HCT116 (cell line): ENCODE results near the gene MCTP2. TPM values are rescaled to one million over a fixed set of nuclear protein-coding genes. Genes with fewer than 3 reads are reported as not detected.

Experiments
- ATAC-seq: fragments of 200-7000 bp; cut with Tn5 transposase; 2 replicates; pipeline ENCODE4 v1.9.1; 2020; ENCODE audit warnings: mild to moderate bottlenecking, moderate library complexity
- BruUV-seq: library from RNA; stranded (reverse); fragments of 400-500 nt; replicated peaks from 2 replicates; lab custom pipeline; 2021; lab: Mats Ljungman, UMichigan
- CTCF ChIA-PET: fragments of 300-600 bp; sonication (Branson Sonifier 250); formaldehyde crosslinking; loops from one replicate; lab custom pipeline; 2021; ENCODE audit warnings: antibody characterized with exemption; lab: Charles Lee
- POLR2A ChIA-PET: fragments of 300-600, 350-600 bp; sonication (Branson Sonifier 250); formaldehyde crosslinking; loops from one replicate; lab custom pipeline; 2021; ENCODE audit warnings: antibody characterized with exemption; lab: Charles Lee
- RAD21 ChIA-PET, 2 experiments: fragments of 300-600 bp; sonication (Branson Sonifier 250); formaldehyde crosslinking; loops; one replicate each; lab custom pipeline; 2023; ENCODE audit warnings: low total read pairs in 2 of 2; ENCODE audit not compliant: uncharacterized antibody in 2 of 2, unreplicated experiment in 2 of 2, low non-redundant PET in 1 of 2; lab: Charles Lee
- DNase-seq: peaks from one replicate; pipeline ENCODE4 v3.0.0-alpha.2; 2010; ENCODE audit warnings: low read depth, low spot score
- H2AFZ ChIP-seq: fragments of 200-600 bp; shearing (Covaris generic), sonication (generic); 2 replicates; pipeline ENCODE4 v1.6.1; 2017; ENCODE audit warnings: low read depth, mixed run types, mixed read lengths, antibody characterized with exemption, low read length; ENCODE audit not compliant: poor library complexity, severe bottlenecking
- H3K27ac ChIP-seq: 2 replicates; pipeline ENCODE4 v1.5.1; 2012; ENCODE audit warnings: low read depth, low read length
- H3K27me3 ChIP-seq: fragments of 200-600 bp; sonication (generic); 2 replicates; pipeline ENCODE4 v1.6.1; 2016; ENCODE audit warnings: mixed run types, low read length, mixed read lengths; ENCODE audit not compliant: insufficient read depth
- H3K36me3 ChIP-seq, 2 experiments: fragments of 200-500 bp in 1 of 2; fragments of 200-600 bp in 1 of 2; sonication (Bioruptor generic) in 1 of 2; sonication (generic) in 1 of 2; 2 replicates each; pipeline versions ENCODE4 v1.5.1 to v1.6.1; 2014 to 2016; ENCODE audit warnings: low read length in 2 of 2, inconsistent platforms in 1 of 2, mixed read lengths in 1 of 2, mixed run types in 1 of 2; ENCODE audit not compliant: insufficient read depth in 2 of 2, control insufficient read depth in 1 of 2
- H3K4me1 ChIP-seq, 2 experiments: fragments of 200-600 bp in 1 of 2; sonication (generic) in 1 of 2; 2 replicates each; pipeline versions ENCODE4 v1.5.1 to v1.6.1; 2012 to 2017; ENCODE audit warnings: low read length in 2 of 2, inconsistent platforms in 1 of 2, mild to moderate bottlenecking in 1 of 2, mixed read lengths in 1 of 2, mixed run types in 1 of 2, moderate library complexity in 1 of 2; ENCODE audit not compliant: insufficient read depth in 2 of 2, control insufficient read depth in 1 of 2
- H3K4me2 ChIP-seq: fragments of 200-600 bp; sonication (generic); 2 replicates; pipeline ENCODE4 v1.6.1; 2017; ENCODE audit warnings: mixed run types, low read length, mixed read lengths
- H3K4me3 ChIP-seq, 2 experiments: fragments of 200-600 bp in 1 of 2; sonication (generic) in 1 of 2; replicated peaks in 1 of 2; 2 replicates each; pipeline ENCODE4 v1.5.1; 2011 to 2016; ENCODE audit warnings: low read length in 2 of 2, control low read depth in 1 of 2, low read depth in 1 of 2, mild to moderate bottlenecking in 1 of 2, mixed read lengths in 1 of 2, mixed run types in 1 of 2
- H3K79me2 ChIP-seq: fragments of 200-600 bp; sonication (generic); 2 replicates; pipeline ENCODE4 v1.6.1; 2017; ENCODE audit warnings: mild to moderate bottlenecking, mixed run types, low read length, moderate library complexity, mixed read lengths; ENCODE audit not compliant: insufficient read depth
- H3K9ac ChIP-seq: fragments of 200-600 bp; sonication (generic); 2 replicates; pipeline ENCODE4 v1.6.1; 2016; ENCODE audit warnings: low read length, mixed read lengths
- H3K9me2 ChIP-seq: fragments of 200-600 bp; sonication (generic), shearing (Covaris generic); 2 replicates; pipeline ENCODE4 v1.6.1; 2017; ENCODE audit warnings: mixed run types, mild to moderate bottlenecking, moderate library complexity; ENCODE audit not compliant: insufficient read depth
- H3K9me3 ChIP-seq, 2 experiments: fragments of 200-500 bp in 1 of 2; fragments of 200-600 bp in 1 of 2; sonication (Bioruptor generic) in 1 of 2; sonication (generic) in 1 of 2; 2 replicates each; pipeline ENCODE4 v1.6.1; 2014 to 2017; ENCODE audit warnings: low read length in 2 of 2, mixed read lengths in 2 of 2, inconsistent platforms in 1 of 2, low read depth in 1 of 2, mild to moderate bottlenecking in 1 of 2, mixed run types in 1 of 2, moderate library complexity in 1 of 2; ENCODE audit not compliant: control insufficient read depth in 1 of 2, insufficient read depth in 1 of 2
- H4K20me1 ChIP-seq: fragments of 200-600 bp; sonication (generic), shearing (Covaris generic); 2 replicates; pipeline ENCODE4 v1.6.1; 2017; ENCODE audit warnings: mixed run types, mild to moderate bottlenecking, moderate library complexity; ENCODE audit not compliant: insufficient read depth
- CBX3 ChIP-seq: IDR thresholded peaks from 2 replicates; pipeline ENCODE4 v1.6.1; 2012; ENCODE audit warnings: low read depth
- CEBPB ChIP-seq: IDR thresholded peaks from 2 replicates; pipeline ENCODE4 v1.6.1; 2012; ENCODE audit warnings: low read depth
- EGR1 ChIP-seq: IDR thresholded peaks from 2 replicates; pipeline ENCODE4 v1.6.1; 2012; ENCODE audit warnings: low read depth
- ELF1 ChIP-seq: IDR thresholded peaks from 2 replicates; pipeline ENCODE4 v1.6.1; 2012; ENCODE audit warnings: low read depth, borderline replicate concordance
- EZH2 ChIP-seq: fragments of 200-600 bp; sonication (generic); IDR thresholded peaks from 2 replicates; pipeline ENCODE4 v1.6.1; 2017; ENCODE audit warnings: antibody characterized with exemption, mixed run types
- EZH2phosphoT487 ChIP-seq: fragments of 200-600 bp; IDR thresholded peaks from 2 replicates; pipeline ENCODE4 v1.6.1; 2018; ENCODE audit warnings: antibody characterized with exemption, borderline replicate concordance
- FOSL1 ChIP-seq: IDR thresholded peaks from 2 replicates; pipeline ENCODE4 v1.6.1; 2012; ENCODE audit warnings: low read depth
- JUND ChIP-seq: IDR thresholded peaks from 2 replicates; pipeline ENCODE4 v1.6.1; 2012
- POLR2A ChIP-seq: IDR thresholded peaks from 2 replicates; pipeline ENCODE4 v1.7.0; 2011; ENCODE audit warnings: borderline replicate concordance; ENCODE audit not compliant: insufficient read depth, insufficient read length; ENCODE audit errors: extremely low read depth
- POLR2AphosphoS5 ChIP-seq: IDR thresholded peaks from 2 replicates; pipeline ENCODE4 v1.6.1; 2011; ENCODE audit warnings: mild to moderate bottlenecking, low read depth, low read length, moderate library complexity
- RAD21 ChIP-seq: IDR thresholded peaks from 2 replicates; pipeline ENCODE4 v1.6.1; 2012; ENCODE audit warnings: low read depth, mild to moderate bottlenecking
- SIN3A ChIP-seq: IDR thresholded peaks from 2 replicates; pipeline ENCODE4 v1.6.1; 2012; ENCODE audit warnings: low read depth
- SP1 ChIP-seq: IDR thresholded peaks from 2 replicates; pipeline ENCODE4 v1.6.1; 2012; ENCODE audit warnings: low read depth
- SRF ChIP-seq: IDR thresholded peaks from 2 replicates; pipeline ENCODE4 v1.6.1; 2012; ENCODE audit warnings: low read depth
- ZFX ChIP-seq: fragments of 450-650 bp; IDR thresholded peaks from 2 replicates; pipeline ENCODE4 v1.6.1; 2017
- ZNF274 ChIP-seq: fragments of 200-500 bp; sonication (Bioruptor generic); IDR thresholded peaks from 2 replicates; pipeline ENCODE4 v1.6.1; 2014; ENCODE audit warnings: mild to moderate bottlenecking, low read depth, low read length, inconsistent platforms
- intact Hi-C: fragments of 100-400 bp; cut with micrococcal nuclease; formaldehyde crosslinking; loops from 2 replicates; pipeline ENCODE4 v1.10.0; 2022
- total RNA-seq: library from RNA; stranded (reverse); gene quantifications from one replicate; pipeline ENCODE4 v1.2.1, GENCODE V29; 2021; ENCODE audit not compliant: unreplicated experiment
- TF ChIP-seq, protein P1 (sequence below), 3 experiments: fragments of 200-600 bp in 1 of 3; sonication (generic) in 1 of 3; IDR thresholded peaks in 2 of 3; conservative IDR thresholded peaks in 1 of 3; 2 replicates each; pipeline ENCODE4 v1.5.1; 2012 to 2017; ENCODE audit warnings: low read depth in 2 of 3, low read length in 2 of 3, antibody characterized with exemption in 1 of 3, borderline replicate concordance in 1 of 3, control low read depth in 1 of 3, mild to moderate bottlenecking in 1 of 3, mixed read lengths in 1 of 3, mixed run types in 1 of 3, moderate library complexity in 1 of 3; ENCODE audit not compliant: insufficient read depth in 1 of 3
- TF ChIP-seq, protein P2 (sequence below): IDR thresholded peaks from 2 replicates; pipeline ENCODE4 v1.6.1; 2012
- TF ChIP-seq, protein P3 (sequence below): IDR thresholded peaks from 2 replicates; pipeline ENCODE4 v1.6.1; 2012

MCTP2 gene
- total RNA-seq, 1 experiment from 2014 or later, result 12.9 TPM

DNA sequence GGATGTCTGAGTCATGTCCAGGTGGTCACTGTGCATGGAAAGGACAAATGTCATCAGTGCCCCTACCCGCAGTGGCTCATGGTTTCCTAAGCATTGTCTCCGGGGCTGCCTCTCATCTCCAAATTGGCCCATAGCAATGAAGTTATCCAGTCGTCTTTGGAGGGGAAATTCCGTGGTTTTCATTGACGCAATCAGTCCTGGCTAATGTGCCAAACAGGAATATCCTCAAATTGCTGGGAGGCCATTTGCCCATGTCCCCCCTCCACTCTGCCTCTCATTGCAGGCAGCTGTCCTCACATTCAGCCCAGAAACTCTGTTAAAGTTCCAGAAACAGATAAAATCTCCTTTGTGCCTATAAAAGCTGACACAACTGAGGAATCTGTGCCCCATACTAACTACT lies 81.6 kb downstream of the MCTP2 start:
- no peak for DNase-seq
- no peaks in the 10 kb centered on the region for H3K4me1 ChIP-seq
- RAD21 ChIA-PET, result no interaction called here
- no peaks in the 10 kb centered on the region for H3K36me3 ChIP-seq
- H3K9me3 ChIP-seq, result no peaks in the 10 kb centered on the region
- intact Hi-C loops, result no loop called here
- H3K27ac ChIP-seq, result no peak overlapping the region
- no peaks in the 10 kb centered on the region for H3K9me2 ChIP-seq
- H3K79me2 ChIP-seq, result no peaks in the 10 kb centered on the region
- no peak overlapping the region for H3K9ac ChIP-seq
- BruUV-seq, result no TSS peak
- H4K20me1 ChIP-seq, result no peaks in the 10 kb centered on the region; the same call in 1 of the 2 replicates
- ATAC-seq, result no peak
- CTCF ChIA-PET, result no interaction called here
- H3K4me3 ChIP-seq, result no peak overlapping the region
- H3K4me2 ChIP-seq, result no peak overlapping the region
- no peak for TF ChIP-seq POLR2A
- TF ChIP-seq EZH2, result no peak
- TF ChIP-seq ZNF274, result no peak
- TF ChIP-seq JUND, result no peak
- no peak for TF ChIP-seq SP1
- TF ChIP-seq, protein P1, sequence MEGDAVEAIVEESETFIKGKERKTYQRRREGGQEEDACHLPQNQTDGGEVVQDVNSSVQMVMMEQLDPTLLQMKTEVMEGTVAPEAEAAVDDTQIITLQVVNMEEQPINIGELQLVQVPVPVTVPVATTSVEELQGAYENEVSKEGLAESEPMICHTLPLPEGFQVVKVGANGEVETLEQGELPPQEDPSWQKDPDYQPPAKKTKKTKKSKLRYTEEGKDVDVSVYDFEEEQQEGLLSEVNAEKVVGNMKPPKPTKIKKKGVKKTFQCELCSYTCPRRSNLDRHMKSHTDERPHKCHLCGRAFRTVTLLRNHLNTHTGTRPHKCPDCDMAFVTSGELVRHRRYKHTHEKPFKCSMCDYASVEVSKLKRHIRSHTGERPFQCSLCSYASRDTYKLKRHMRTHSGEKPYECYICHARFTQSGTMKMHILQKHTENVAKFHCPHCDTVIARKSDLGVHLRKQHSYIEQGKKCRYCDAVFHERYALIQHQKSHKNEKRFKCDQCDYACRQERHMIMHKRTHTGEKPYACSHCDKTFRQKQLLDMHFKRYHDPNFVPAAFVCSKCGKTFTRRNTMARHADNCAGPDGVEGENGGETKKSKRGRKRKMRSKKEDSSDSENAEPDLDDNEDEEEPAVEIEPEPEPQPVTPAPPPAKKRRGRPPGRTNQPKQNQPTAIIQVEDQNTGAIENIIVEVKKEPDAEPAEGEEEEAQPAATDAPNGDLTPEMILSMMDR (IDR thresholded peaks at IDR 0.05 in 2 of 3, conservative IDR thresholded peaks at IDR 0.05 in 1 of 3; ENCODE audit: borderline replicate concordance in 1 of 3, insufficient read depth in 1 of 3, low read depth in 2 of 3, low read length in 2 of 3), result no peak
- TF ChIP-seq RAD21, result no peak
- no peak for TF ChIP-seq EGR1
- no peak for TF ChIP-seq POLR2AphosphoS5
- no peak for TF ChIP-seq SRF
- no peak for TF ChIP-seq ZFX
- TF ChIP-seq, protein P2, sequence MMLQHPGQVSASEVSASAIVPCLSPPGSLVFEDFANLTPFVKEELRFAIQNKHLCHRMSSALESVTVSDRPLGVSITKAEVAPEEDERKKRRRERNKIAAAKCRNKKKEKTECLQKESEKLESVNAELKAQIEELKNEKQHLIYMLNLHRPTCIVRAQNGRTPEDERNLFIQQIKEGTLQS, result no peak
- TF ChIP-seq EZH2phosphoT487, result no peak
- no peak for TF ChIP-seq SIN3A
- no peak for TF ChIP-seq ELF1
- TF ChIP-seq, protein P3, sequence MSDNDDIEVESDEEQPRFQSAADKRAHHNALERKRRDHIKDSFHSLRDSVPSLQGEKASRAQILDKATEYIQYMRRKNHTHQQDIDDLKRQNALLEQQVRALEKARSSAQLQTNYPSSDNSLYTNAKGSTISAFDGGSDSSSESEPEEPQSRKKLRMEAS, result no peak
- TF ChIP-seq FOSL1, result no peak
- no peak for TF ChIP-seq CEBPB
- TF ChIP-seq CBX3, result no peak
- H2AFZ ChIP-seq, result no peak overlapping the region
- H3K27me3 ChIP-seq, result no peaks in the 10 kb centered on the region
- POLR2A ChIA-PET, result no interaction called here
